ENCODE results near the gene MORC2. TPM values are rescaled to one million over a fixed set of nuclear protein-coding genes. Genes with fewer than 3 reads are reported as not detected.

The MORC2 gene
- total RNA-seq, 1 experiment from 2014 or later: 17.5 TPM

DNA sequence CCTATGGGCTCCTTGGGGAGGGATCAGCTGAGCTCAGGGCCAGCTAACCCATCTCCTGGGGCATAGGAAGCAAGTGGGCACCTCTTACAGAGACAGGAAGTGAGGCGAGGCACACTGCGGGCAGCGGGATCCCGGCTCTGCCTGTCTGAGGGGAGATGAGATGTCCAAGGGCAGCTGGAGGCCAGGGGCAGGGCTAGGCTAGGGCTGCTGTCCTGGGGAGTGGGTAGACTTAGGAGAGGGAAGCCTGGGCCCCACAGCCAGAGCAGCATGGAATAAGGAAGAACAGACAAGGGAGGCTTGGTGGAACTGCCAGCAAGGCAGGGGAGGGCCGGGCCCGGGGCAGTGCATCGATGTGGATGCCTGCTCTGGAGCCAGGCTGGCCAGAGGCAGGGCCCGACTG, 76.3 kb downstream of the MORC2 start:
- no peak for DNase-seq (ENCODE audit: low spot score)
- in situ Hi-C loops (cut with HindIII; ENCODE audit: low sequenced_read_pairs): no loop called here

DNA sequence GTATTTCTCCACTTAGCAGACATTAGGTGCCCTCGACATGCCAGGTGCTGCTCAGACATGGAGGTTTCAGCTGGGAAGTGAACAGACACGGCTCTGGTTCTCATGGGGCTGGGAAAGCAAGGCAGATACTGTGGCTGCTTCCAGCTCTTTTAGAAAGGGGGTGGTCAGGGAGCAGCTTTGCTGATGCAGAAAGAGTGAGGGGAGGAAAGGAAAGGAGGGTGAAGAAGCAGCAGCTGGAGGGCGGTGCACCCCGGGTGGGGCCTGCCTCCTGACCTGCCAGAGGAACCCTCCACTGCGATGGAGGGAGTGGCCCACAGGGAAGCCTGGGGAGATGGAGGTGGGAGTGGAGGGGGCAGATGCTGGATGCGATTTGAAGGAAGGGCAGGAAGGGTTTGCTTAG, 76.8 kb downstream of the MORC2 start:
- in situ Hi-C loops (cut with HindIII; ENCODE audit: low sequenced_read_pairs): no loop called here
- DNase-seq (ENCODE audit: low spot score): no peak

DNA sequence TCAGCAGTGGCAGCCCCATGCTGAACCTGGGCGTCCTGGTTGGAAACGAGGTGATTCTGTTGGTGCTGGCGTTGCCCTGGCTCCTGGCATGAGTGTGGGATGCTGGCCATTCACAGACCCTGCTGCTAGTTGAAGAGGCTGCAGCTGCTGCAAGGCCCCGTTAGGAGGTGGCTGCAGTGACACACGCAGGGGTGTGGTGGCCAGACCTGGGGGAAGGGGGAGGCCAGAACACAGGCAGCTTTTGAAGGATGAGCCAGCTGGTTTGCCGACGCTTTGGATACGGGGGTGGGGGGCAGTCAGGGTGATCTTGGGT, 77.2 kb downstream of the MORC2 start:
- in situ Hi-C loops (cut with HindIII; ENCODE audit: low sequenced_read_pairs): no loop called here
- no peak for DNase-seq (ENCODE audit: low spot score)

DNA sequence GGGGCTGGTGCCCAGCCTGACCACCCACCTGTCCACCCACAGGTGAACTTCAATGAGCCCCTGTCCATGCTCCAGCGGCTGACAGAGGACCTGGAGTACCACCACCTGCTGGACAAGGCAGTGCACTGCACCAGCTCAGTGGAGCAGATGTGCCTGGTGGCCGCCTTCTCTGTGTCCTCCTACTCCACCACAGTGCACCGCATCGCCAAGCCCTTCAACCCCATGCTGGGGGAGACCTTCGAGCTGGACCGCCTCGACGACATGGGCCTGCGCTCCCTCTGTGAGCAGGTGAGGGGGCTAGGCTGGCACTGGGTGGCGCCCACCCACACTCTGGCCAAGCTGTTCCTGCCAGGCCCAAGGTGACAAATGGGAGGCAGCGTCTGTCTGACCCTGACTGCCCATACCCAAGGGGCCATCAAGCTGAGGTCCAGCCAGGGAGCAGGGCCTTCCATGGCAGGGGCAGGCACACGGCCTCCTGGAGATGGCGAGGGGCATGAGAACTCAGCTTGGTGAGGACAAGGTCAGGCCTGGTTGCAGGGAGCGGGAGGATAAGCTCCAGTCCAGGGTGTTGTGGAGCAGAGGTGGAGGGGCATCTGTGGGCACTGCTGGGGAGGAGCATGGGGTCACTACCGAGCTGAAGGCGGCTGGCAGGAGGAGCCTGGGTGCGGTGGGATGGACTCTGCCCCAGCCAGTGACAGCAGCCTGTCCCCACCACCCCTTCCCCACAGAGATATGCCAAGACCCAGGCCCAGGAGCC, 77.7 kb downstream of the MORC2 start:
- in situ Hi-C loops (cut with HindIII; ENCODE audit: low sequenced_read_pairs): no loop called here
- no peak for DNase-seq (ENCODE audit: low spot score)

DNA sequence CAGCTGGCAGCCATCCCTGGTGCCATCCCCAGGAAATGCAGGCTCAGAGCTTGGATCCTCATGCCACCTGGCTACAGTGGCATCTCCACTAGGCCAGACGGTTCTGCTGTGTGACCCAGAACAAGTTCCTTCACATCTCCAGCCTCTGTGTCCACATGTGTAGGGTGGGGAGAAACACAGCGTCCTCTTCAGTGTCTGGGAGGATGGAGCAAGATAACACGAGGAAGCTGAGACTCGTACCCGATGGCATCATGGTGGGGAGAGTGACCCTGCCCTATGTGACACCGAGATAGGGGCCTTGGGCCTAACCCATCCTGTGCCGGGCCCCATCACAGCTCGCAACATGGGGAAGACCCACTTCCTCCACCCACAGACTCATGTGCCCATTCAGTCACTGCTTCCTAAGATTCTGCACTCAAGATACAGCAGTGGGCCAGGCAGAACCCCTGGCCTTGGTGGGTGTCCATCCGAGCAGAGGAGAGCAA, 78.5 kb downstream of the MORC2 start:
- no peak for DNase-seq (ENCODE audit: low spot score)
- in situ Hi-C loops (cut with HindIII; ENCODE audit: low sequenced_read_pairs): no loop called here

DNA sequence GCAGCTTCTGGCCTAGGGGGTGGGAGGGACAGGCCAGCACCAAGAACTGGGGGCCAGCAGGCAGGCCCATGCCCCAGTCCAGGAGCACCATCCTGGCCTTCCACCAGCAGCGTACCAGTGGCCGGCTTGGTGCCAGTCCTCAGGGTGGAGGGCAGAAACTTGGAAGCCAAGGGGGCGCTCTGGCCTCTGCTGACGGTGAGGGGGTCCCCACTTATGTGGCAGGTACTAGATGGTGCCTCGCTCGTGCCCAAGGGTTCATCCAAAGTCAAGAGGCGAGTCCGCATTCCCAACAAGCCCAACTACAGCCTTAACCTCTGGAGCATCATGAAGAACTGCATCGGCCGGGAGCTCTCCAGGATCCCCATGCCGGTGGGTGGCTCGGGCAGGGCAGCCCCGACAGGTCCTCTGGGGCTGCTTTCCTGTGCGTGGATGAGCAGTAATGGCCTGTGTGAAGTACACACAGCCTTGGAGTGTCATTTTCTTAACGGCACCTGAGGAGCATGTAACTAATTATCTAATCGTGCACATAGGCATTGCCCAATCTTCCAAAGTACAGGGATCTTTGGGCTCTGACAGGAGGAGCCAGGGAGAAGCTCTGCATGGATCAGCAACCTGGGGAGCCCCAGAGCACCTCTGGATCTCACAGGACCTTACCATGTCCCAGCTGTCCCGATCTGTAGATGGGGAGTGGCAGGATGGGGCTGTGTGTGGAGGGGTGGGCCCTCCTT, 79.1 kb downstream of the MORC2 start:
- DNase-seq (ENCODE audit: low spot score): no peak

DNA sequence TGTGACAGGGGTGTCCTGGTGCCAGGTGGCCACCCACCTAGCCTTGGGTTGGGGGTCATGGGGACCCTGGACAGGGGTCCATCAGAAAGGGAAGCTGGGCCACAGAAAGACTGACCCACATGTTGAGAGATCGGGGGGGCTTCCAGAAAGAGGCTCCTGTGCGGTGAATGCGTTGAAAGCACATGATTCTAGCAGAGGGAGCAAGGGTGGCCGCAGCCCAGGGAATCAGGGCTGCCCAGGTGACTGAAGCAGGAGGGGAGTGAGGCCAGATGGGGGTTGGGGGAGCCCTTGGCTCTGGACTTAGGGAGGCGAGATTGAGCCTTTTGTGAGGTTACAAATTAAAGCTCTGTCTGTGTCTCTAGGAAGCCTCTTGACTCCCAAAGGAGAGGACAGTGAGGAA, 80.7 kb downstream of the MORC2 start:
- in situ Hi-C loops (cut with HindIII; ENCODE audit: low sequenced_read_pairs): no loop called here
- DNase-seq (ENCODE audit: low spot score): no peak

More for the DNA sequence above, 79.1 kb downstream of the MORC2 start:
- in situ Hi-C loops (cut with HindIII; ENCODE audit: low sequenced_read_pairs): no loop called here

DNA sequence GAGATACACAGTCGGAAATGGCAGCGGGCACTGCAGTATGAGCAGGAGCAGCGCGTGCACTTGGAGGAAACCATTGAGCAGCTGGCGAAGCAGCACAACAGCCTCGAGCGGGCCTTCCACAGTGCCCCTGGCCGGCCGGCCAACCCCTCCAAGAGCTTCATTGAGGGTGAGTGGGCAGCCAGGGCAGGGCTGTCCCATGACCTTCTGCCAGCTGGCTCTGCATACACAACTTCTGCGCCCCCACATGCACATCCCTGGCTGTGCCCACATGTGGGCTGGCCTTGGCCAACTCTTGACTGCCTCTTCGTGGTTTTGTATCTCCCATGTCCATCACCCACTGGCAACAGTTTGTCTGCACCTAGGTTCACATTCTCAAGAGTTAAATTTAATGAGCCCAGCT, 81.1 kb downstream of the MORC2 start:
- in situ Hi-C loops (cut with HindIII; ENCODE audit: low sequenced_read_pairs): no loop called here
- DNase-seq (ENCODE audit: low spot score): no peak

DNA sequence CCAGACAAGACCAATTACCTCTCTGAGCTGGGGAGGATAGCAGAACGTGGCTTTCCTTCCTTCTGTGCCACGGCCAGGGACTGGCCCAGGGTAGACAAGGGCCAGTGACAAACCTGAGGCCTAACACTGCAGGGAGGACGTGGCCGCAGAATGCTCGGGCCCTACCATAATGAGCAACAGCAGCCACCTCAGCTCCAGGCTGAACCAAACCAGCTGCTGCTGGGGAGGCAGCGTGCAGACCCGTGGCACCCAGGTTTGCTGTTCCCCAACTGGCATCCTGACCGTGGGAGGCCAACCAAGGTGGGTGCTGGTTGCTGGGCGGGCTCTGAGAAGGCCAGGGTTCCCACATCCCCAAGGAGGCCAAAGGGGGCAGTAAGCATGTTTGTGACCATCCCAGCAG, 83.0 kb downstream of the MORC2 start:
- in situ Hi-C loops (cut with HindIII; ENCODE audit: low sequenced_read_pairs): no loop called here
- no peak for DNase-seq (ENCODE audit: low spot score)

DNA sequence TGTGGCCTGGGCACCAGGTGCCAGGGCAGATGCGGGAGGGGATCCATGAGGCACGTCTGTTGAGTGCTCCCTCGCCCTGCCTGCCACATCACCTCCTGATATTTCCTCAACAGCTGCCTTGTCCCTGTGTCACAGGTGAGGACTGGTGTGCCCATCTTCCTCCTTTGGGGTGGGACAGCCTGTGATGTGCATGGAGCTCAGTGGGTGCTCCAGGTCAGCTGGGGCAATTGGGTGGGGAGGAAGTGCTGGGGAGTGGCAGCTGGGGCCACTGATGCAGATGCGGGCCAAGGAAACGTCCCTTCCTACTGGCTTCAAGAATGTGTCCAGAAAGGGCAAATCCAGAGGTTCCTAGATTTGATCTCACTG, 83.6 kb downstream of the MORC2 start:
- in situ Hi-C loops (cut with HindIII; ENCODE audit: low sequenced_read_pairs): no loop called here
- DNase-seq (ENCODE audit: low spot score): no peak

DNA sequence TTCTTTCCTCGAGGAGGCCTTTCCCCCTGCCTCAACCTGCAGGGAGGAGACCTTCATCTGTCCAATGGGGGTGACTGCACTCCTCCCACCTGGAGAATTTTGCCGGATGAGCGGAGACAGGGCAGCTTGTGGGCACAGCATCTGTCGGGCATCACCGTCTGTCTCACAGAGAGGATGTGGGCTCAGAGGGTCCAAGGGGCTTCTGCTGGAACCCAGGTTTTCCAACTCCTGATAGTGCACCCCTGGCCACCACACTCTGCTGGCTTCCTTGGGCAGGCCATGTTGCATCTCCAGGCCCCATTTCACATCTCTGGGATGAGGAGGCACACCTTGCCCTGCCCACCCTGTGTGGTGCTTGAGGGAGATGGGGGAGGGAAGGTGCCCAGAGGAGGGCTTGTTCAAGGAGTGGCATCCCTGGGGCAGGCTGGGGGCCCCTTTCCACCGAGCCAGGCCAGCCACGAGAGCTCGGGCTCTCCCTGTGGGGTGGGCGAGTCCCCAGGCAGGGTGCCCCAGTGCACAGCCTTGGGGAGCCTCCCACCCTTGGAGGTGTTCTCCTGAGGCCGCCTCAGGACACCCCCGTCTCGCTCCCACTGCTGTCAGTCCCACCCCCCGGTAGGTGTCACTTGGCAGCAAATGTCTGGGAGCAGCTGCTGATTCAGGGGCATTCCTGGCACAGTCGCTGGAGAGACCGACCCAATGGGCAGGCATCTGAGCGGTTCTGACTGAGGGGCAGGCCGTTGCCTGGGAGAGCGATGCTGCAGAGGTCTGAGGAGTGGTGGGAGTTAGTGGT, 84.2 kb downstream of the MORC2 start:
- in situ Hi-C loops (cut with HindIII; ENCODE audit: low sequenced_read_pairs): no loop called here
- no peak for DNase-seq (ENCODE audit: low spot score)

DNA sequence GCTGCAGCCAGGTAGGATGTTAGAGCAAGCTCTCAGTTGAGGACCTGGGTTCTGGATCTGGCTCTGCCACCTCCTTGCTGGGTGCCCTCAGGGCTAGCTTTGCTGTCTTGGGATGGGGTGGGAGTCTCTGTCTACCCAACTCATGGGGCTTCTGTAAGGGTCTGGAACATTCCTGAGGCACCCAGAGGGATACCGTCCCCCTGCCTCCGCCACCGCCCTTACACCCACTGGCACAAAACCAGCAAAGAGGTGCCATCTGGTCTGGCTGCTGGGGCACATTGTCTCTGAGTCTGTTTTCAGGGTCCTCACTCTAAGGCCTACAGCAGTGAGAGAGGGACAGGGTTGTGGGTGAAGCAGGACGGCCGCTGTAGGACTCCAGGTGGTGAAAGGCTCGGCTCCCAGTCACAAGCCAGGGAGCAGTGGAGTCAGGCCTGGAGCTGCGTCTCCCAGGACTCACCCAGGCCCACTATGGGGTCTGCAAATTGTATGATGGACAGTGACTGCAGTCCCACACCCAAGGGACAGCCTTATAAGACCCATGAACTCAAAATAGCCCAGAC, 84.9 kb downstream of the MORC2 start:
- in situ Hi-C loops (cut with HindIII; ENCODE audit: low sequenced_read_pairs): no loop called here
- no peak for DNase-seq (ENCODE audit: low spot score)

DNA sequence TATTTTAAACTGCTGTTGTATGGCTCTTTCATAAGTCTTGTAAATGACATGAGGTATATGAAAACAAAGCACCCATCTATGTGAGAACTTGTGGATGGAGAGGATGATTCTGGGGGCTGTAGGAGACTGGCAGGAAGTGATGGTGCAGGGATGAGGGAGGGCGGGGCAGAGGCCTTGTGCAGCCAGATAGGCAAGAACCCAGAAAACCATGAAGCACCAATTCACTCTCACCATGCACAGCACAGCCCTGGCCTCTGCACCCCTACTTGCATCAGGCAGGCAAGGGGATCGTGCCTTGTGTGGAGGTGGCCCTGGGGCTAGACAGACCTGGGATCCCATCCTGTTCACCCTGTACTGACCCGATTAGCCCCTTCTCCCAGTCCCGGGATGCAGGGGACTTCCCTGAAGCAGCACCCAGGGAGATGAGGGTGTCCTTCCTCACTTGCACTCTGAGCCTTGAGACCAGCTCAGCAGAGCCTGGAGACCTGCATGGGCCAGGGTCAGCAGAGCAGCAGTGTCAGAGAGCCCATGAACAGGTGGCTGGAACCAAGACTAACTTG, 85.5 kb downstream of the MORC2 start:
- in situ Hi-C loops (cut with HindIII; ENCODE audit: low sequenced_read_pairs): no loop called here
- no peak for DNase-seq (ENCODE audit: low spot score)

DNA sequence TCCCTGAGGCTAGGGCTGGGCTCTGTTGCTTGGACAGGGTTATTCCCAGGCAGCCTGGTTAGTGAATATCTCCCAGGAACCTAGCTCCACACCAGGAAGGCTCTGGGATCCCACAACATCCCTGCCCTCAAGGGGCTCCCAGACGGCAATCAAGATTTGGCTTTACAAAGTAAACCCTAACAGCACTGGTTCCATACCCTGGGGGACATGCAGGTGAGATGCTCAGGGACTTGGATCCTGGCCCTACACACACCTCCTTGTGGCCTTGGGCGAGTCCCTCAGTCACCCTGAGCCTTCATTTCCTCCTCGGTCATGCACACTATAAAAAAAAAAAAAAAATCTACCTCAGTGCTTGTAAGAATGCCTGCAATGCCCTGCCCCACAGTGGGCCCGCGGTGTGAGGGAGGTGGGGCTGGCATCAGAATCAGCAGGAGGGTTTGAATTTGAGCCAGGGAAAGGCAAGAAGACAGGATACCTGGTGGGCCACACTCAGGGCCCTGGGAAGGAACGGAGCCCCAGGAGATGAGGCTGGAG, 86.3 kb downstream of the MORC2 start:
- DNase-seq (ENCODE audit: low spot score): no peak
- in situ Hi-C loops (cut with HindIII; ENCODE audit: low sequenced_read_pairs): no loop called here

DNA sequence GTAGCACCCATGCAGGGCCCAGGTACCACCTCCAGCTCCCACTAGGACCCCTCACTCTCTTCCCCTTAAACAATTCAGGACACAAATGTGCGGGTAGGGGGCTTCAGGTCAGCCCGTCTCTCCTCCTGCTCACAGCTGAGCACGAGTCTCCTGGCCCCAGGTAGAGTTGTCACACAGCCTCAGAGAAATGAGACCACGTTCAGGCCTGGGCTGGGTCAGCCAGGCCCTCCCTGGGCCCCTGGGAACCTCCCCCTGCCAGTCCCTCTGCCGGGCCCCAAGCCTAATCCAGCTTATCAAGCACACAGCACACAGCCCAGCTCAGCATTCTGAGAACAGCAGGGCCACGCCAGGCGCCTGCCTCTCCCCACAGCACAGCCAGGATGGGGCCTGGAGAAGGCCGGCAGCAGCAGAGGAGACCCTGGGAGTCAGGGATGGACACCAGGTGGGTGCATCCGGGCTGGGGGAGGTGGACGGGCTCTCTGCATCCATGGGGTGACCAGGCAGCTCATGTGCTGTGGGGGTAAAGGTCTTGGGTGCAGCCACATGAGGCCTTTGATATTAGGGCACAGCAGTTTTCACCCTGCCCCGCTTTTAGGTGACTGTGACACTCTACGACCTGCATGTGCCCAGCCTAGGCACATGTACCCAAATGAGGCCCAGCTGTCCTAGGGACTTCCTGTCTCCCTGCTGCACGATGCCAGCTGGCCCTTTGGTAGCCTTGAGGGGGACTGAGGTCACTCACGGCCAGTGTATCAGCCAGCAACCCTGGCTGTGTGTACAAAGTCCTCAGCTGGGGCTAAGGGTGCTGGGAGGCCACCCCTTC, 87.0 kb downstream of the MORC2 start:
- in situ Hi-C loops (cut with HindIII; ENCODE audit: low sequenced_read_pairs): no loop called here
- no peak for DNase-seq (ENCODE audit: low spot score)

DNA sequence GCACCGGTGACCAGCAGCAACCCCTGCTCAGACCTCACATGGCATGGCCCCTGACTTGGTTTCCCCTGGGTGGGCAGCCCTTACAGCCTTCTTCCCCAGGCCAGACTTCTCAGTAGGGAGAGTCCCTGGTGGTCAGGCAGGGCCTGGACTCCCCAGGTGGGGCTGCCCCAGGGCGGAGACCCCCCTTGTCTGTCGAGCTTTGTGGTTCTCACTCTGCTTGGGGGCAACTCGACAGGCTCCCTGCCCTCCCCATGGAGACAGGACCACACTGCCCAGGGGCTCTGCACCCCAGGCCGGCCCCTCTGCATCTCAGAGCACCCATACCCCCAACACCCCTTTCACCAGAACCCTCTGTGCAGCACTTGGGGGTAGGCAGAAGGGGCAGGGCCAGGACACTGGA, 87.7 kb downstream of the MORC2 start:
- no peak for DNase-seq (ENCODE audit: low spot score)
- in situ Hi-C loops (cut with HindIII; ENCODE audit: low sequenced_read_pairs): no loop called here

DNA sequence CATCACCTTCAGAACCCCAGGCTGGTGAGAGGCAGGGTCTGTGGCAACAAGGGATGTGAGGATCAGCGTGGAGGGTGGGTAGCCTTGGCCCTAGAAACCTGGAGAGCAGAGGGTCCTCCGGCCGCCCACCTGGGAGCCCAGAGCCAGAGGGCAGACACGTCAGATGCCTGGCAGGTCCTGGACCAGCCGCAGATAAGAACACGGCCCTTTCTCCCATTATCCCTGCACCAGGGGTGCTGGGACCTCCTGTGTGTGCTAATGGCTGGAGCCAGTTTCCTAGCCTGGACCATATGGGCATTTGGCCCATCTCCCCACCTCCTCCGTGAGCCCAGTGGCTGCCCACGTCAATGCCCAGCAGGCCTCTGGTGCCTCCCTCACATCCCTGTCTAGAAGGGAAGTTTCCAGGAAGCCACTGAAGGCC, 88.4 kb downstream of the MORC2 start:
- in situ Hi-C loops (cut with HindIII; ENCODE audit: low sequenced_read_pairs): no loop called here
- DNase-seq (ENCODE audit: low spot score): peak; percentile 50

DNA sequence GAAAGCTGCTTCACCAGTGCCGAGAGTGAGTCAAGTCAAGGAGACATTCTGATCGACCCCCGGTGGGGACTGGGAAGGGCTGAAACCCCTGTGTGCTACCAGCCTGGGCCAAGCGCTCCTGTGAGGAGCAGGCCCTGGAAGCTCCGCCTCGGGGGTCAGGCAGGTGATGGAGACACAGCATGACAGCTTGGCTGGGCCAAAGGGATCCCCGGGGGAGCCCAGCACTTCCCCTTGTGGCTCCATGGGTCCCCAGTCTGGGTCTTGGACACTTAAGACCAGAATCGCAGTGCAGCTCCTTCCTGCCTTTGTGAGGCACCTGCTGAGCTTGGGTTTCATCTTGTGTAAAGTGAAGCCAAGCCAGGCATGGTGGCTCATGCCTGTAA, 89.2 kb downstream of the MORC2 start:
- peak; percentile 47 for DNase-seq (ENCODE audit: low spot score)
- in situ Hi-C loops (cut with HindIII; ENCODE audit: low sequenced_read_pairs): no loop called here

Measured in G401 (cell line).